Neural cell (in vitro differentiated cells): Measurements from ENCODE around the gene TBPL2. TPM values are rescaled to one million over a fixed set of nuclear protein-coding genes. Genes with fewer than 3 reads are reported as not detected.

ENCODE experiments used
- H2AFZ ChIP-seq: fragments of 200-600, 300-800 bp; sonication (generic), shearing (Covaris generic); 2 replicates; pipeline ENCODE4 v1.6.0; 2014; ENCODE audit warnings: low read depth, mild to moderate bottlenecking, antibody characterized with exemption, low read length, moderate library complexity
- H3F3A ChIP-seq: fragments of 200-600 bp; shearing (Covaris generic); 2 replicates; pipeline ENCODE4 v1.6.1; 2016; ENCODE audit warnings: mild to moderate bottlenecking, moderate library complexity, mixed read lengths, antibody characterized with exemption, low read length; ENCODE audit not compliant: insufficient read depth, poor library complexity, severe bottlenecking
- H3K27ac ChIP-seq: fragments of 200-600, 300-800 bp; sonication (generic), shearing (Covaris generic); 2 replicates; pipeline ENCODE4 v1.5.1; 2014; ENCODE audit warnings: mild to moderate bottlenecking, low read length, moderate library complexity
- H3K27me3 ChIP-seq: fragments of 300-800, 200-600 bp; sonication (generic), shearing (Covaris generic); 2 replicates; pipeline ENCODE4 v1.6.0; 2014; ENCODE audit warnings: mild to moderate bottlenecking, low read depth, low read length, moderate library complexity; ENCODE audit not compliant: insufficient read depth
- H3K36me3 ChIP-seq: fragments of 300-800, 200-600 bp; sonication (generic), shearing (Covaris generic); 2 replicates; pipeline ENCODE4 v1.5.1; 2014; ENCODE audit warnings: mild to moderate bottlenecking, antibody characterized with exemption, low read length, moderate library complexity; ENCODE audit not compliant: insufficient read depth
- H3K4me2 ChIP-seq: fragments of 300-800, 200-600 bp; sonication (generic), shearing (Covaris generic); 2 replicates; pipeline ENCODE4 v1.6.0; 2014; ENCODE audit warnings: mild to moderate bottlenecking, low read length
- H3K4me3 ChIP-seq: fragments of 300-800, 200-600 bp; sonication (generic), shearing (Covaris generic); 2 replicates; pipeline ENCODE4 v1.5.1; 2014; ENCODE audit warnings: mild to moderate bottlenecking, low read length, moderate library complexity
- H3K79me2 ChIP-seq: fragments of 200-600 bp; shearing (Covaris generic); replicated peaks from 2 replicates; pipeline ENCODE4 v1.6.0; 2014; ENCODE audit warnings: mild to moderate bottlenecking, low read length, moderate library complexity; ENCODE audit not compliant: insufficient read depth
- H3K9ac ChIP-seq: fragments of 300-800, 200-600 bp; sonication (generic), shearing (Covaris generic); 2 replicates; pipeline ENCODE4 v1.6.1; 2016; ENCODE audit warnings: mild to moderate bottlenecking, low read length, mixed read lengths
- H3K9me2 ChIP-seq: fragments of 200-600 bp; shearing (Covaris generic); 2 replicates; pipeline ENCODE4 v1.6.1; 2016; ENCODE audit warnings: mild to moderate bottlenecking, low read length, mixed read lengths; ENCODE audit not compliant: insufficient read depth
- H3K9me3 ChIP-seq: fragments of 200-600, 300-800 bp; sonication (generic), shearing (Covaris generic); 2 replicates; pipeline ENCODE4 v1.6.1; 2016; ENCODE audit warnings: mild to moderate bottlenecking, mixed run types, low read length, moderate library complexity, mixed read lengths
- H4K20me1 ChIP-seq: fragments of 200-600 bp; shearing (Covaris generic); 2 replicates; pipeline ENCODE4 v1.6.1; 2016; ENCODE audit warnings: mild to moderate bottlenecking, mixed run types; ENCODE audit not compliant: insufficient read depth
- CTCF ChIP-seq: fragments of 450-650 bp; IDR thresholded peaks from 2 replicates; pipeline ENCODE4 v1.5.1; 2014; ENCODE audit warnings: antibody characterized with exemption, mild to moderate bottlenecking, moderate library complexity; ENCODE audit not compliant: poor library complexity, severe bottlenecking
- EP300 ChIP-seq: fragments of 450-650 bp; conservative IDR thresholded peaks from 2 replicates; pipeline ENCODE4 v1.6.1; 2014; ENCODE audit warnings: antibody characterized with exemption, mild to moderate bottlenecking, moderate library complexity; ENCODE audit not compliant: poor library complexity, severe bottlenecking
- EZH2 ChIP-seq: fragments of 200-600, 300-800 bp; shearing (Covaris generic), sonication (generic); IDR thresholded peaks from 2 replicates; pipeline ENCODE4 v1.6.1; 2014; ENCODE audit warnings: antibody characterized with exemption, low read length, borderline replicate concordance, mild to moderate bottlenecking; ENCODE audit not compliant: insufficient read depth, poor library complexity, severe bottlenecking
- MXI1 ChIP-seq: fragments of 450-650 bp; conservative IDR thresholded peaks from 2 replicates; pipeline ENCODE4 v1.6.1; 2014; ENCODE audit warnings: antibody characterized with exemption, mild to moderate bottlenecking; ENCODE audit not compliant: poor library complexity, severe bottlenecking
- POLR2AphosphoS5 ChIP-seq: IDR thresholded peaks from 2 replicates; pipeline ENCODE4 v1.6.1; 2012
- RAD21 ChIP-seq: fragments of 450-650 bp; conservative IDR thresholded peaks from 2 replicates; pipeline ENCODE4 v1.6.1; 2014; ENCODE audit warnings: antibody characterized with exemption, mild to moderate bottlenecking, moderate library complexity
- REST ChIP-seq: IDR thresholded peaks from 2 replicates; pipeline ENCODE4 v1.6.1; 2012; ENCODE audit warnings: borderline replicate concordance
- SMC3 ChIP-seq: fragments of 450-650 bp; conservative IDR thresholded peaks from 2 replicates; pipeline ENCODE4 v1.6.1; 2014; ENCODE audit warnings: antibody characterized with exemption, mild to moderate bottlenecking, moderate library complexity; ENCODE audit not compliant: poor library complexity
- TAF1 ChIP-seq: IDR thresholded peaks from 2 replicates; pipeline ENCODE4 v1.6.1; 2012; ENCODE audit warnings: low read depth
- polyA plus RNA-seq: library from polyadenylated mRNA; depleted of rRNA; stranded (reverse); fragments of >200 nt; gene quantifications from 2 replicates; pipeline ENCODE4 v1.2.3, GENCODE V29; 2014

The TBPL2 gene
- polyA plus RNA-seq, 1 donor from 2014 or later: not detected

- H2AFZ ChIP-seq: no peak overlapping the region
- H3K4me2 ChIP-seq: no peak overlapping the region
These were observed 10.3 kb downstream of the TBPL2 start for GRCh38 chr14:55430024-55430690.

GRCh38 chr14:55427439-55427838, 13.0 kb downstream of the TBPL2 start:
- no peaks in the 10 kb centered on the region for H4K20me1 ChIP-seq
- H3K9ac ChIP-seq: no peak overlapping the region
- no peaks in the 10 kb centered on the region for H3K27me3 ChIP-seq
- H3K9me3 ChIP-seq: no peaks in the 10 kb centered on the region
- no peak for TF ChIP-seq RAD21
- TF ChIP-seq MXI1: no peak
- H3K4me2 ChIP-seq: no peak overlapping the region
- no peaks in the 10 kb centered on the region for H3F3A ChIP-seq
- no peaks in the 10 kb centered on the region for H3K79me2 ChIP-seq
- no peak overlapping the region for H3K4me3 ChIP-seq
- H3K36me3 ChIP-seq: no peaks in the 10 kb centered on the region
- no peak overlapping the region for H3K27ac ChIP-seq
- H2AFZ ChIP-seq: no peak overlapping the region
- no peaks in the 10 kb centered on the region for H3K9me2 ChIP-seq

More at GRCh38 chr14:55430024-55430690, 10.3 kb downstream of the TBPL2 start:
- Histone ChIP-seq H3K27me3 (no peaks in the 10 kb centered on the region), H3K4me3 (no peak overlapping the region), H3K9me3 (no peaks in the 10 kb centered on the region), H4K20me1 (no peaks in the 10 kb centered on the region), H3K9me2 (no peaks in the 10 kb centered on the region), H3K27ac (no peak overlapping the region), H3K9ac (no peak overlapping the region), H3K36me3 (no peaks in the 10 kb centered on the region), H3K79me2 (no peaks in the 10 kb centered on the region), H3F3A (no peaks in the 10 kb centered on the region)
- no peak for TF ChIP-seq SMC3
- peak; percentile 20 for TF ChIP-seq CTCF

GRCh38 chr14:55426891-55427290, 13.5 kb downstream of the TBPL2 start:
- Histone ChIP-seq H3K9me3 (no peaks in the 10 kb centered on the region), H3K4me3 (no peak overlapping the region), H3F3A (no peaks in the 10 kb centered on the region), H3K27me3 (no peaks in the 10 kb centered on the region), H3K27ac (no peak overlapping the region), H2AFZ (no peak overlapping the region), H3K9ac (no peak overlapping the region), H3K79me2 (no peaks in the 10 kb centered on the region), H4K20me1 (no peaks in the 10 kb centered on the region), H3K9me2 (no peaks in the 10 kb centered on the region), H3K36me3 (no peaks in the 10 kb centered on the region), H3K4me2 (no peak overlapping the region)
- TF ChIP-seq REST: no peak
- TF ChIP-seq CTCF: no peak
- TF ChIP-seq POLR2AphosphoS5: no peak
- no peak for TF ChIP-seq EZH2
- no peak for TF ChIP-seq EP300
- no peak for TF ChIP-seq MXI1
- no peak for TF ChIP-seq SMC3
- TF ChIP-seq TAF1: no peak
- no peak for TF ChIP-seq RAD21
